Measurements from ENCODE around the gene MICALL2. TPM values are rescaled to one million over a fixed set of nuclear protein-coding genes. Genes with fewer than 3 reads are reported as not detected.

The MICALL2 gene
- total RNA-seq, 2 donors from 2014 or later: 23.3 to 26.7 TPM

GRCh38 chr7:1409555-1409954 is 49.7 kb downstream of the MICALL2 start:
- peaks cover 10% of the 10 kb centered on the region for H3K4me1 ChIP-seq
- H3K9me3 ChIP-seq: no peaks in the 10 kb centered on the region
- H3K4me3 ChIP-seq: no peak overlapping the region
- 59 to 72% methylated on average over 5 to 7 of the region's 7 CpGs for WGBS, 2 donors
- TF ChIP-seq CTCF (IDR thresholded peaks at IDR 0.05): no peak
- no peak for TF ChIP-seq POLR2A (IDR thresholded peaks at IDR 0.05)
- ATAC-seq (no peak), DNase-seq (no peak)
- no peaks in the 10 kb centered on the region for H3K36me3 ChIP-seq (replicated peaks in 1 of 2; ENCODE audit: insufficient read depth in 1 of 2, low read depth in 2 of 2)
- intact Hi-C loops (cut with DNase I): no loop called here
- no peak overlapping the region for H3K27ac ChIP-seq
- H3K27me3 ChIP-seq: peaks cover 0 to 35% of the 10 kb centered on the region in 2 donors

GRCh38 chr7:1408466-1408865 is 50.8 kb downstream of the MICALL2 start:
- Histone ChIP-seq H3K27ac (no peak overlapping the region), H3K9me3 (no peaks in the 10 kb centered on the region), H3K4me3 (no peak overlapping the region), H3K27me3 (peaks cover 0 to 35% of the 10 kb centered on the region in 2 donors), H3K36me3 (replicated peaks in 1 of 2; ENCODE audit: insufficient read depth in 1 of 2, low read depth in 2 of 2) (no peaks in the 10 kb centered on the region), H3K4me1 (peaks cover 10% of the 10 kb centered on the region)
- TF ChIP-seq POLR2A (IDR thresholded peaks at IDR 0.05): no peak
- TF ChIP-seq CTCF (IDR thresholded peaks at IDR 0.05): no peak
- no peak for DNase-seq
- 54% methylated on average over 5 to 8 of the region's 8 CpGs for WGBS, 2 donors
- no peak for ATAC-seq
- intact Hi-C loops (cut with DNase I): no loop called here

- no peak overlapping the region for H3K4me3 ChIP-seq
- peaks cover 0 to 35% of the 10 kb centered on the region in 2 donors for H3K27me3 ChIP-seq
- no peak for DNase-seq
- ATAC-seq: no peak
- 30 to 32% methylated on average over 16 to 24 of the region's 24 CpGs for WGBS, 2 donors
- H3K36me3 ChIP-seq (replicated peaks in 1 of 2; ENCODE audit: insufficient read depth in 1 of 2, low read depth in 2 of 2): no peaks in the 10 kb centered on the region
- H3K27ac ChIP-seq: no peak overlapping the region
- peaks cover 8% of the 10 kb centered on the region for H3K4me1 ChIP-seq
- intact Hi-C loops (cut with DNase I): no loop called here
- no peak for TF ChIP-seq CTCF (IDR thresholded peaks at IDR 0.05)
- TF ChIP-seq POLR2A (IDR thresholded peaks at IDR 0.05): no peak
- no peaks in the 10 kb centered on the region for H3K9me3 ChIP-seq
Measured at GRCh38 chr7:1407892-1408291, 51.4 kb downstream of the MICALL2 start.

GRCh38 chr7:1404898-1405548 is 54.2 kb downstream of the MICALL2 start:
- intact Hi-C loops (cut with DNase I): no loop called here
- Histone ChIP-seq H3K4me3 (no peak overlapping the region), H3K9me3 (peaks cover 0 to 11% (median 0%) of the 10 kb centered on the region in 3 donors), H3K4me1 (no peaks in the 10 kb centered on the region), H3K36me3 (replicated peaks in 1 of 2; ENCODE audit: insufficient read depth in 1 of 2, low read depth in 2 of 2) (no peaks in the 10 kb centered on the region), H3K27me3 (peaks cover 0 to 35% of the 10 kb centered on the region in 2 donors), H3K27ac (no peak overlapping the region)
- ATAC-seq: no peak
- DNase-seq: no peak
- TF ChIP-seq CTCF (IDR thresholded peaks at IDR 0.05) (no peak), POLR2A (IDR thresholded peaks at IDR 0.05) (no peak)
- 38 to 42% methylated on average over 20 to 21 of the region's 21 CpGs for WGBS, 2 donors

GRCh38 chr7:1404460-1404809 is 54.8 kb downstream of the MICALL2 start:
- ATAC-seq (no peak), DNase-seq (no peak)
- H3K4me1 ChIP-seq: no peaks in the 10 kb centered on the region
- no peak overlapping the region for H3K27ac ChIP-seq
- peaks cover 0 to 11% (median 0%) of the 10 kb centered on the region in 3 donors for H3K9me3 ChIP-seq
- peaks cover 0 to 33% of the 10 kb centered on the region in 2 donors for H3K27me3 ChIP-seq
- no peaks in the 10 kb centered on the region for H3K36me3 ChIP-seq (replicated peaks in 1 of 2; ENCODE audit: insufficient read depth in 1 of 2, low read depth in 2 of 2)
- intact Hi-C loops (cut with DNase I): no loop called here
- no peak overlapping the region for H3K4me3 ChIP-seq
- WGBS, 2 donors: 17 to 31% methylated on average over 4 of the region's 4 CpGs
- TF ChIP-seq CTCF (IDR thresholded peaks at IDR 0.05) (no peak), POLR2A (IDR thresholded peaks at IDR 0.05) (no peak)

Measured in body of pancreas (tissue), 4 donors.